ENCODE data around the gene ATP6V0B. TPM values are rescaled to one million over a fixed set of nuclear protein-coding genes. Genes with fewer than 3 reads are reported as not detected.

ATP6V0B gene
- total RNA-seq, 1 donor from 2014 or later, result 123 TPM

DNA sequence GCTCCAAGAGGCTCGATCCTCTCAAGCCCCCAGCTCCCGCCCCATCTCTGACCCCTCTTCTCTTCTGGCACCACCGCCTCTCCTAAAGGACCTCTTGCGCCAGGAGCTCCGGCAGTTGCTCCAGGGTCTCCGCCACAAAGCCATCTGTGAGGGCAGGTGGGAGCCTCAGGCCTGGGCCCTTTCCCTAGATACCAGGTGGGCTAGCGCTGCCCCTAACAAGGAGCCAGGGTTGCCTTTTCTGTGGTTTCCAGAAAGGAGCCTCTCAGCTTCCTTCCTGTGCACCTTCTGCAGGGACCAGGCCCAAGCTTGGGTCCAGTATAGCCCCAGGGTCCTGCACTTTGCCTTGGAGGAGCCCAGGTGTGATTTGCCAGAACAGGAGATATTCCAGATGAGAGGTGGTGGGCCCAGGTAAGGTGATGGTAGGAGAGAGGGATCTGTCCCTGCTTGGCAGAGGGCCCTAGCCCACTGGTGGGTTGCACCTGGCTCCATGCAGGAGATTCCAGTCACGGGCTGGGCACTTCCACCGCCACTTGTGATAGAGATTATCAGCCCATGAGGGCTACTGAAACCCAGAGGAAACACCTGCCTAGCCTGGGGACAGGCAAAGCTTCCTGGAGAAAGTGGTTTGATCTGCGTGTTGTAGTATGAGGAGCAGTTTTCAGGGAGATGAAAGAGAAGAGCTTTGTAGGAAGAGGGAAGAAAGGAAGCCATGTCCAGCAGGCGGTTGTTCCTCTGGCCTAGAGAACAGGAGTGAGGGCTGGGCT is 17.7 kb downstream of the ATP6V0B start:
- H3K27me3 Mint-ChIP-seq (ENCODE audit: low read depth), result no peaks in the 10 kb centered on the region
- no peaks in the 10 kb centered on the region for H3K36me3 Mint-ChIP-seq (ENCODE audit: low read depth)
- no peak for DNase-seq (ENCODE audit: low spot score)
- H3K9me3 Mint-ChIP-seq (ENCODE audit: low read depth), result no peaks in the 10 kb centered on the region
- peaks cover 25% of the 10 kb centered on the region for H3K4me1 Mint-ChIP-seq (ENCODE audit: low read depth)
- H3K27ac Mint-ChIP-seq (ENCODE audit: unreplicated experiment), result peak overlapping the region; percentile 88
- TF ChIP-seq, protein P1, sequence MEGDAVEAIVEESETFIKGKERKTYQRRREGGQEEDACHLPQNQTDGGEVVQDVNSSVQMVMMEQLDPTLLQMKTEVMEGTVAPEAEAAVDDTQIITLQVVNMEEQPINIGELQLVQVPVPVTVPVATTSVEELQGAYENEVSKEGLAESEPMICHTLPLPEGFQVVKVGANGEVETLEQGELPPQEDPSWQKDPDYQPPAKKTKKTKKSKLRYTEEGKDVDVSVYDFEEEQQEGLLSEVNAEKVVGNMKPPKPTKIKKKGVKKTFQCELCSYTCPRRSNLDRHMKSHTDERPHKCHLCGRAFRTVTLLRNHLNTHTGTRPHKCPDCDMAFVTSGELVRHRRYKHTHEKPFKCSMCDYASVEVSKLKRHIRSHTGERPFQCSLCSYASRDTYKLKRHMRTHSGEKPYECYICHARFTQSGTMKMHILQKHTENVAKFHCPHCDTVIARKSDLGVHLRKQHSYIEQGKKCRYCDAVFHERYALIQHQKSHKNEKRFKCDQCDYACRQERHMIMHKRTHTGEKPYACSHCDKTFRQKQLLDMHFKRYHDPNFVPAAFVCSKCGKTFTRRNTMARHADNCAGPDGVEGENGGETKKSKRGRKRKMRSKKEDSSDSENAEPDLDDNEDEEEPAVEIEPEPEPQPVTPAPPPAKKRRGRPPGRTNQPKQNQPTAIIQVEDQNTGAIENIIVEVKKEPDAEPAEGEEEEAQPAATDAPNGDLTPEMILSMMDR (IDR thresholded peaks at IDR 0.05), result no peak
- peak overlapping the region; percentile 85 for H3K4me3 Mint-ChIP-seq (ENCODE audit: unreplicated experiment)

DNA sequence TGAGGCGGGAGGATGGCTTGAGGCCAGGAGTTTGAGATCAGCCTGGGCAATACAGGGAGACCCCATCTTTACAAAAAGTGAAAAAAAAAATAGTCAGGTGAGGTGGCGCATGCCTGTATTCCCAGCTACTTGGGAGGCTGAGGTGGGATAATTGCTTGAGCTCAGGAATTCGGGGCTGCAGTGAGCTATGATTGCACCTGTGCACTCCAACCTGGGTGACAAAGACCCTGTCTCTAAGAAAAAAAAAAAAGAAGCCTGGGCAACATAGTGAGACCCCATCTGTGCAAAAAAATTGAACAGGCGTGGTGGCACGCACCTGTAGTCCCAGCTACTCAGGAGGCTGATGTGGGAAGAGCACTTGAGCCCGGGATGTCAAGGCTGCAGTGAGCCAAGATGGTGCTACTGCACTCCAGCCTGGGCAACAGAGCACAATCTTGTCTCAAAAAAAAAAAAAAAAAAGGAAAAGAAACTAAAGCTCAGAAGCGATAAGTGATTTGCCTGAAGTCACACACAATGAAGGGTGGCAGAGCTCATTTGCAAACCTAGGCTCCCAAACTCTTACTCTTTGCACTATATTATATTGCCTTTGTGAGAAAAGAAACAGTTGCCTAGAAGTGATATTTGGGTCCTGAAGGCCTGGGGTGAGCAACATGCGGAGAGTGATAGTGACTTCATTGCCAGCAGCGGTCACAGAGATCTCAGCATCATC is 18.6 kb downstream of the ATP6V0B start:
- H3K4me1 Mint-ChIP-seq (ENCODE audit: low read depth), result peaks cover 25% of the 10 kb centered on the region
- TF ChIP-seq, protein P1 (IDR thresholded peaks at IDR 0.05), result no peak
- no peak overlapping the region for H3K4me3 Mint-ChIP-seq (ENCODE audit: unreplicated experiment)
- no peak for DNase-seq (ENCODE audit: low spot score)
- H3K36me3 Mint-ChIP-seq (ENCODE audit: low read depth), result no peaks in the 10 kb centered on the region
- H3K9me3 Mint-ChIP-seq (ENCODE audit: low read depth), result no peaks in the 10 kb centered on the region
- no peaks in the 10 kb centered on the region for H3K27me3 Mint-ChIP-seq (ENCODE audit: low read depth)
- no peak overlapping the region for H3K27ac Mint-ChIP-seq (ENCODE audit: unreplicated experiment)

DNA sequence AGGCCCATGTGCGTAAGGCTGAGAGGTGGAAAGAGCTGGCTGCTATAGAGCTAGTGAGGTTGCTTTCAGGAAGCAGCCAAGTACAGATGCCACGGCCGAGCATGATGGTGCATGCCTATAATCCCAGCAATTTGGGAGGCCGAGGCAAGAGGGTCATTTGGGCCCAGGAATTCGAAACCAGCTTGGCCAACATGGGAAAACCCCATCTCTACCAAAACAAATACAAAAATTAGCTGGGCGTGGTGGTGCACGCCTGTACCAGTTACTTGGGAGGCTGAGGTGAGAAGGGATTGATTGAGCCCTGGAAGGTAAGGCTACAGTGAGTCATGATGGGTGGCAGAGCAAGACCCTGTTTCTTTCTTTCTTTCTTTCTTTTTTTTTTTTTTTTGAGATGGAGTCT is 19.3 kb downstream of the ATP6V0B start:
- H3K27ac Mint-ChIP-seq (ENCODE audit: unreplicated experiment), result no peak overlapping the region
- TF ChIP-seq, protein P1 (IDR thresholded peaks at IDR 0.05), result no peak
- H3K9me3 Mint-ChIP-seq (ENCODE audit: low read depth), result no peaks in the 10 kb centered on the region
- no peak for DNase-seq (ENCODE audit: low spot score)
- H3K4me1 Mint-ChIP-seq (ENCODE audit: low read depth), result peaks cover 25% of the 10 kb centered on the region
- H3K36me3 Mint-ChIP-seq (ENCODE audit: low read depth), result no peaks in the 10 kb centered on the region
- no peak overlapping the region for H3K4me3 Mint-ChIP-seq (ENCODE audit: unreplicated experiment)
- H3K27me3 Mint-ChIP-seq (ENCODE audit: low read depth), result no peaks in the 10 kb centered on the region

DNA sequence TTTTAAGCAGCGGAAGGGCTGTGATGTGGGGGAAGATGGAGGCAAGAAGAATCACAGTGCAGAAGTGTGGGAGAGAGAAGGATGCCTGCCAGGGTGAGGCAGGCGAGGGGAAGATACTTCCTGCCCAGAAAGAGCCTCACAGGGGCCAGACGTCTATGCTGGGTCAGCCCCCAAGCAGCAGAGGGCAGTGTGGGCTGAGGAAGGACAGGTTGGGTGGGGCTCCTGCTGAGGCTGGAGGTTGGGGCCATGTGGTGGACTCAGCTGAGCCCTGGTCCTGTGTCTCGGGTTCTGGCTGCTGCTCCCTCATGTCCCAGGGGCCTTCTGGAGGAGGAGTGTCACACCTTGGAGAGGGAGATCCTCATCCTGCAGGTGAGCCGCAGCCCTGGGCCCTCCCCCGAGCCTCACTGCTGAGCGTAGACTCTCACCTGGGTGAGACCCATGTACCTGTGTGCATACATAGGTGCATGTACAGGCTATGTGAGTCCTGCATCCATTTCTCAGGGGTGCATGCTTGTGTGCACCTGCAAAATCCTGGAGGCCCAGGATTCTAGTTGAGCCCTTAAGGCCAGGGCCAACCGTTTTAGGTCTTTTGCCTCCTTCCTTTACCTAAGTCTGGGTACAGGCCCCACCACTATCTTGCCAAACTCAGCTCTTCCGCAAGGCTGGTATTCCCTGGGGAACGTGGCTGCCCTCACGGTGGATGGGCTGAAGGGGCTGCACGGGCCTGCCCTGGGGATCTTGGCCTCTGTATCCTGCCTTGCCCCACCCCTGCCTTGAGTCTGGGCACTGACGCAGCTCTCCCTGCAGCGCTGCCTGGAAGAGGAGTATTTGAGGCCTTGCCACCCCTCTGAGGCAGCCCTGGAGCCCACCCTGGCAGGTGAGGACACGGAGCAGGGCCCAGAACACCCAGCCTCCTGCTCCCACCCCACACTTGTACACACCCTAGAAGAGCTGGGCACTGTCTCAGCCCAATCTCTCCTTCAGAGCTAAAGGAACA is 20.3 kb downstream of the ATP6V0B start:
- peaks cover 3% of the 10 kb centered on the region for H3K36me3 Mint-ChIP-seq (ENCODE audit: low read depth)
- peaks cover 25% of the 10 kb centered on the region for H3K4me1 Mint-ChIP-seq (ENCODE audit: low read depth)
- TF ChIP-seq, protein P1 (IDR thresholded peaks at IDR 0.05), result peak; percentile 57
- no peaks in the 10 kb centered on the region for H3K27me3 Mint-ChIP-seq (ENCODE audit: low read depth)
- no peak for DNase-seq (ENCODE audit: low spot score)
- H3K4me3 Mint-ChIP-seq (ENCODE audit: unreplicated experiment), result no peak overlapping the region
- H3K27ac Mint-ChIP-seq (ENCODE audit: unreplicated experiment), result no peak overlapping the region
- no peaks in the 10 kb centered on the region for H3K9me3 Mint-ChIP-seq (ENCODE audit: low read depth)

Data from chondrocyte (in vitro differentiated cells).